DOHH2 (cell line): ENCODE data around the gene ELOVL2.

ENCODE experiments used
- EZH2phosphoT487 ChIP-seq: fragments of 200-600 bp; sonication (generic); IDR thresholded peaks from 2 replicates; pipeline ENCODE4 v1.6.1; 2017; ENCODE audit warnings: borderline replicate concordance, mild to moderate bottlenecking, antibody characterized with exemption, low read length, moderate library complexity, mixed read lengths
- TF ChIP-seq, protein P1 (sequence below): fragments of 200-600 bp; sonication (generic); IDR thresholded peaks from one replicate; pipeline ENCODE4 v1.5.1; 2014; ENCODE audit warnings: antibody characterized with exemption, mild to moderate bottlenecking, low read depth, low read length; ENCODE audit not compliant: poor library complexity, severe bottlenecking

DNA sequence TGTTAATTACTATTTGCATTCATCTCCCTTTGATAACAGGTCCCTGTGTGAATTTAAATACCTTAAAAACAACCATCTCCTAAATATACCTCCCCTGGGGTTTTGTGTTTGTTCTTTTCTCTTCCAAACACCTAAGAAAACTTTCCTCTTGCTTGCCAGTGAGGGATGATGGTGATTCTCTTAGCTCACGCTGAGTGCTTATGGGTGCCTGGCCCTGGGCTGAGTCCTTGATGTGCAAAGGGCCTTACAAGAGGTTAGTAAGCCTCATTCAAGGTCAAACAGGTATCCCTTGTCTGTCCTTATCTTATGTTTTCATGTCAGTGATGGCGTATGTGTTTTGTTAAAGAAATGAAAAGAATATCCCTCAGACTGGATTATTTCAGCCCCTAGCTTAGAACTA, 81.0 kb downstream of the ELOVL2 start:
- TF ChIP-seq, protein P1, sequence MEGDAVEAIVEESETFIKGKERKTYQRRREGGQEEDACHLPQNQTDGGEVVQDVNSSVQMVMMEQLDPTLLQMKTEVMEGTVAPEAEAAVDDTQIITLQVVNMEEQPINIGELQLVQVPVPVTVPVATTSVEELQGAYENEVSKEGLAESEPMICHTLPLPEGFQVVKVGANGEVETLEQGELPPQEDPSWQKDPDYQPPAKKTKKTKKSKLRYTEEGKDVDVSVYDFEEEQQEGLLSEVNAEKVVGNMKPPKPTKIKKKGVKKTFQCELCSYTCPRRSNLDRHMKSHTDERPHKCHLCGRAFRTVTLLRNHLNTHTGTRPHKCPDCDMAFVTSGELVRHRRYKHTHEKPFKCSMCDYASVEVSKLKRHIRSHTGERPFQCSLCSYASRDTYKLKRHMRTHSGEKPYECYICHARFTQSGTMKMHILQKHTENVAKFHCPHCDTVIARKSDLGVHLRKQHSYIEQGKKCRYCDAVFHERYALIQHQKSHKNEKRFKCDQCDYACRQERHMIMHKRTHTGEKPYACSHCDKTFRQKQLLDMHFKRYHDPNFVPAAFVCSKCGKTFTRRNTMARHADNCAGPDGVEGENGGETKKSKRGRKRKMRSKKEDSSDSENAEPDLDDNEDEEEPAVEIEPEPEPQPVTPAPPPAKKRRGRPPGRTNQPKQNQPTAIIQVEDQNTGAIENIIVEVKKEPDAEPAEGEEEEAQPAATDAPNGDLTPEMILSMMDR: no peak
- TF ChIP-seq EZH2phosphoT487: no peak
